NCI-H1417 (cell line): Measurements from ENCODE around the gene CREB3L1.
A peak's percentile ranks its signal among the peaks of the same experiment; 100 is the strongest.

Experiments used
- DNase-seq, 3 experiments: peaks; one replicate each; lab custom pipeline; 2025; lab: John Stamatoyannopoulos, UW

Gene CREB3L1

GRCh38 chr11:46277622-46278386 lies at the start of gene CREB3L1:
Gene CREB3L1, plus strand, starts transcription at chr11:46277662. Its CDS starts 450 bp downstream, at chr11:46278112.
- peak in 2 of 3 experiments; percentile 23 to 47 for DNase-seq

GRCh38 chr11:46229230-46229629 lies 48.2 kb upstream of the CREB3L1 start:
- DNase-seq: no peak

- peak in 2 of 3 experiments; percentile 13 to 64 for DNase-seq
Measured at GRCh38 chr11:46234311-46234710, 43.2 kb upstream of the CREB3L1 start.

GRCh38 chr11:46235777-46236688 lies 41.4 kb upstream of the CREB3L1 start:
- DNase-seq: no peak

GRCh38 chr11:46236918-46237247 lies 40.6 kb upstream of the CREB3L1 start:
- no peak for DNase-seq

GRCh38 chr11:46237248-46238077 lies 40.0 kb upstream of the CREB3L1 start:
- DNase-seq: peak in 2 of 3 experiments; percentile 61 to 75

- DNase-seq: peak in 2 of 3 experiments; percentile 68 to 75
Measured at GRCh38 chr11:46238078-46238966, 39.1 kb upstream of the CREB3L1 start.

GRCh38 chr11:46238967-46239800 lies 38.3 kb upstream of the CREB3L1 start:
- DNase-seq: peak; percentile 70 to 81 (median 77)

GRCh38 chr11:46239801-46240061 lies 37.7 kb upstream of the CREB3L1 start:
- DNase-seq: peak in 2 of 3 experiments; percentile 39 to 78

- no peak for DNase-seq
Measured at GRCh38 chr11:46240371-46240770, 37.1 kb upstream of the CREB3L1 start.

- no peak for DNase-seq
Measured at GRCh38 chr11:46240861-46241260, 36.6 kb upstream of the CREB3L1 start.

- no peak for DNase-seq
Measured at GRCh38 chr11:46242041-46242951, 35.2 kb upstream of the CREB3L1 start.

GRCh38 chr11:46242952-46243795 lies 34.3 kb upstream of the CREB3L1 start:
- DNase-seq: peak; percentile 93 to 94 (median 93)

GRCh38 chr11:46243796-46244109 lies 33.7 kb upstream of the CREB3L1 start:
- DNase-seq: no peak

- DNase-seq: no peak
Measured at GRCh38 chr11:46246521-46246920, 30.9 kb upstream of the CREB3L1 start.

GRCh38 chr11:46247090-46247489 lies 30.4 kb upstream of the CREB3L1 start:
- DNase-seq: no peak

GRCh38 chr11:46247659-46248058 lies 29.8 kb upstream of the CREB3L1 start:
- DNase-seq: peak; percentile 74 to 89 (median 79)

- DNase-seq: no peak
Measured at GRCh38 chr11:46248289-46249102, 29.0 kb upstream of the CREB3L1 start.
